GM13976 (cell line): ENCODE data around the gene GATA3.

Experiments
- DNase-seq: peaks from one replicate; pipeline ENCODE4 v3.0.0; 2012; ENCODE audit warnings: low spot score
- CTCF ChIP-seq: IDR thresholded peaks from 2 replicates; pipeline ENCODE4 v1.5.1; 2012; ENCODE audit warnings: borderline replicate concordance, mild to moderate bottlenecking; ENCODE audit not compliant: insufficient read depth; ENCODE audit errors: extremely low read depth, missing control alignments, control extremely low read depth
- in situ Hi-C: fragments of 300-500 bp; cut with MboI; formaldehyde crosslinking; loops from one replicate; pipeline ENCODE4 v1.12.0; 2022; ENCODE audit warnings: low sequenced_read_pairs, mixed read lengths, inconsistent platforms; ENCODE audit not compliant: unreplicated experiment

GATA3 gene

DNA sequence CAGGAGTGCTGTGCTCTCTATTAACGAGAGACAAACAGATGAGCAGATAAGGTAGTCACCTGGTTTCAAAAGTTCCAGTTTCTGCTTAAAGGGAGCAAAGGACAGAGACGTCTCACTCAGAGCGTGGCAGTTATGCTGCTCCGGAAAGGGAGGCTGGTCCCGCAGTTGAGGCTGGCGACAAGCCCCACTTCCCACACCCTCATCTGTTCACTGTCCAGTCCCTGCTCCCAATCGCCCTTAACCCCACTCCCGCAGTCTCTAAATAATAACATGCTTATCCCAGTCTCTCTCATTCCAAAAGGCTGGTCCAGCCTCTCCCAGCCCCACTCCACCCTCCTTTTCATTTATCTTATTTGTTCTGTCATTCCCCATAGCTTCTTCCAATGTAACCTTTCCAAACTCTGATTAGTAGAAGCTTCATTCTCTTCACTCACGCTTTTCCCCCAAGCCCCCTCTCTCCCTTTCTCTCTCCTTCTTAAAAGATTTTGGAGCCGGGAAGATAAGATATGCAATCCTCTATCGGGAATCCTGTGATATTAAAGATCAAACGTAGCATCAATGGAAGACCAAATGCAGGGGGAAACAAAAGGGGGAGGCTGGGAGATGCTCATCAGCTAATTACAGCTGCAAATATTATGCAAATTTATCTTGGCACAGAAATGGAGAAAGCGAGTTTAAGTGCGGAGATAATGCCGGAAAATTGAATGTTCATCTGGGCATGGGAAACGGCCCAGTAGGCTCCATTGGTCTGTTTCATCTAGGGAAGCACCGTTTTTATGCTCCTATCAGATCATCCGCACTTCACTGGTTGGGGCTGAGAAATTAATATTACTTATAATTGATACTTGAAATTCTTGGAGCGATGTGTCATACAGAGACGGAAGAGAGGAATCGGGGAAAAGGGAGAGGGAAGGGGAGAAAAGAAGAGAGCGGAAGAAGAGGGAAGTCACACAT, 16.3 kb upstream of the GATA3 start:
- no peak for DNase-seq
- in situ Hi-C loops, result no loop called here
- no peak for TF ChIP-seq CTCF

DNA sequence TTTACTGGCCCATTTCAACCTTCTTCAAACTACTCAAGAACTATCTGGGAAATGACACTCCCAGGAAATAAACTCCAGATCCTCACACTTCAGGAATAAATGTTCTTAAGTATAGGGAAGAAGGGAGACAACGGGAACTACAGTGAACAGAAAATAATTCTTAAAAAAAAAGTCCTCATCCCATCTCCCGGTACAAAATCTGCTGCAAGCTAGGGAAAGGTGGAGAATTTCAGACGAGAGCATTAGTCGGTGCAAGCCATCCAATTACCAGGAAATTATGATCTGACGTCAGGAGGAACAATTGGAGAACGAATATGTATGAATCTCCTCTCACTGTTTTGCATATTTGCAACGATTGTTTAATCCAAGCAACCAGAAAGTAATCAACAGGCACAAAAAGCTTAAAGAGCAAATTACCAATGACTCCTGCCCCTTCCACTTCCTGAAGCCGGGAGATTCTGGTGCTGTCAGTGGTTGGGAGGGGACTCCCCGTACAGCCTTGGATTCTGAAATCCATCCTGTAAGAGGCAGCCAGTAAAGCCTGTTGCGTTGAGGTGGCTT, 15.1 kb upstream of the GATA3 start:
- no peak for TF ChIP-seq CTCF
- DNase-seq, result no peak
- in situ Hi-C loops, result no loop called here

- TF ChIP-seq CTCF, result no peak
- DNase-seq, result no peak
- in situ Hi-C loops, result no loop called here
These were observed 13.8 kb upstream of the GATA3 start for GRCh38 chr10:8040651-8041050.

- in situ Hi-C loops, result no loop called here
- no peak for DNase-seq
- TF ChIP-seq CTCF, result no peak
These were observed 13.1 kb upstream of the GATA3 start for GRCh38 chr10:8041284-8041991.

DNA sequence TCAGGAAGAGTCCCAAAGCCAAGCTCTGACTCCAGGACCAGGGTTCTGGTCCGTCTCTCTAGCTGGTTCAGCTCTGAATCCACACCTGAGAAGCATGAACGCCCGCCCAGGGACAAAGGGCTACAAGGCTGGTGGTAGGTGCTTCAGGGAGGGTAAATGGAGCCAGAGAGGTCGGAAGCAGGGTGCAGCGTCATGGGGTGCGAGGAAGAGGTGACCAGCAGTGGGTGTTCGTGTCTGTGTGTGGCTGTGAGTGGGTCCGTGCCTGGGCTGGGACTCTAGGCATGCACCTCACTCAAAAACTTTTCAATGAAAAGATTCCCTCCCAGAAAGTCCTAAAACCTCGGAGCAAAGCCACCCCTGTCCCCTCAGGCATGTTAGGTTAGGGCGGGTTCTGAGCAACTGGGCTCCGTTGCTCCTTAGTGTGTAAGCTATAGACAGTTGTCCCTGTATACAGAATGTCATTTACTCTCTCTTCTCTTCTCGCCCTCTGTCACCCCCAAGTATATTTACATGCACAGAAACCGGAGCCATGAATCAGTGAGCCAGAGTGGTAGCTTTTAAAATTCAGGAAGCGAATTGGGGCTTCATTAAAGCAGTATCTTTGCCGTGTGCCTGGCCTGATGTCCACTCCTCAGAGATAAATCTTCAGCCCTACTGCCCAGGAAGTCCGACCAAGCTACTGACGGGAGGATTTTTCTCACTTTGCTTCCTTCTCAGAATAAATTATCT, 12.3 kb upstream of the GATA3 start:
- in situ Hi-C loops, result no loop called here
- DNase-seq, result no peak
- TF ChIP-seq CTCF, result no peak
